Esophagus muscularis mucosa (tissue), 4 donors: ENCODE data around the gene IFT81. TPM values are rescaled to one million over a fixed set of nuclear protein-coding genes. Genes with fewer than 3 reads are reported as not detected.

Experiments used
- DNase-seq: peaks from one replicate; pipeline ENCODE4 v3.0.0-alpha.2; 2017; ENCODE audit errors: extremely low spot score
- H3K27ac ChIP-seq, 4 donors: fragments of 200-600 bp; sonication (generic); replicated peaks in 1 of 4; 1 replicate in 3 of 4; 2 replicates in 1 of 4; pipeline ENCODE4 v1.5.1; 2016 to 2019; ENCODE audit warnings: mild to moderate bottlenecking in 1 of 4
- H3K27me3 ChIP-seq, 4 donors: fragments of 200-600 bp; sonication (generic); one replicate each; pipeline versions ENCODE4 v1.5.1 to v1.6.0; 2016 to 2019
- H3K36me3 ChIP-seq, 4 donors: fragments of 200-600 bp; sonication (generic); one replicate each; pipeline ENCODE4 v1.5.1; 2016 to 2019
- H3K4me1 ChIP-seq, 4 donors: fragments of 200-600 bp; sonication (generic); one replicate each; pipeline ENCODE4 v1.5.1; 2016 to 2019
- H3K4me3 ChIP-seq, 4 donors: fragments of 200-600 bp; sonication (generic); 1 replicate in 2 of 4; 2 replicates in 2 of 4; pipeline ENCODE4 v1.5.1; 2016 to 2019; ENCODE audit warnings: mild to moderate bottlenecking in 4 of 4, moderate library complexity in 1 of 4
- H3K9me3 ChIP-seq, 4 donors: fragments of 200-600 bp; sonication (generic); 1 replicate in 3 of 4; 2 replicates in 1 of 4; pipeline ENCODE4 v1.5.1; 2016 to 2019
- CTCF ChIP-seq, 3 experiments: fragments of 200-600 bp in 2 of 3; fragments of 450-650 bp in 1 of 3; sonication (generic) in 2 of 3; IDR thresholded peaks; one replicate each; pipeline ENCODE4 v1.5.1; 2017 to 2019; ENCODE audit warnings: antibody characterized with exemption in 3 of 3, mild to moderate bottlenecking in 2 of 3, moderate library complexity in 1 of 3
- POLR2AphosphoS5 ChIP-seq, 2 donors: sonication (generic); formaldehyde crosslinking; IDR thresholded peaks; one replicate each; pipeline ENCODE4 v1.6.1; 2017; ENCODE audit warnings: antibody characterized with exemption in 2 of 2
- WGBS: methylation state at CpG from one replicate; pipeline ENCODE4 v1.1.5; 2018; 5-methylcytosine and 5-hydroxymethylcytosine counted together
- intact Hi-C: fragments of 100-400 bp; cut with DNase I; formaldehyde crosslinking; loops from one replicate; pipeline ENCODE4 v1.15.1; 2023
- total RNA-seq, 4 donors: library from RNA; depleted of rRNA; stranded (reverse); fragments of >200 nt; gene quantifications; one replicate each; pipeline versions ENCODE4 v1.1.0 to v1.2.1, GENCODE V29; 2016

IFT81 gene
- total RNA-seq, 4 donors from 2014 or later = 15.1 to 27.4 (median 15.9) TPM

- Histone ChIP-seq H3K9me3 (no peaks in the 10 kb centered on the region), H3K27me3 (no peaks in the 10 kb centered on the region), H3K36me3 (no peaks in the 10 kb centered on the region), H3K4me1 (peaks cover 45 to 59% (median 55%) of the 10 kb centered on the region in 4 donors), H3K4me3 (peak overlapping the region in 2 of 4 donors; percentile 8 to 21), H3K27ac (peak overlapping the region; percentile 62 to 76 (median 64))
- TF ChIP-seq POLR2AphosphoS5 (IDR thresholded peaks at IDR 0.05) = peak; percentile 37 to 42
- TF ChIP-seq CTCF (IDR thresholded peaks at IDR 0.05) = no peak
- intact Hi-C loops = loop anchor here (5.0 kb wide), 1 partner anchor 40 kb away; no protein-coding TSS in a partner anchor
- WGBS = 9% methylated on average over 9 of the region's 9 CpGs
- no peak for DNase-seq
Measured at GRCh38 chr12:110266980-110267620, 142.9 kb downstream of the IFT81 start.

Other genes starting within 250 kb of the IFT81 start
- 10 to 100 TPM; 37.0 to 47.7 (median 39.6) TPM for gene GLTP, start 243.8 kb upstream of the IFT81 start, total RNA-seq
- gene TCHP, start 224.1 kb upstream of the IFT81 start, total RNA-seq = 10 to 100 TPM; 17.1 to 31.6 (median 21.0) TPM
- gene GIT2, start 128.0 kb upstream of the IFT81 start, total RNA-seq = 10 to 100 TPM; 28.7 to 46.5 (median 36.2) TPM
- gene ANKRD13A, start 124.9 kb upstream of the IFT81 start, total RNA-seq = 100 to 1,000 TPM in 2 of 4 donors, 10 to 100 TPM in 2; 91.3 to 165 (median 124) TPM
- gene C12orf76, start 75.8 kb upstream of the IFT81 start, total RNA-seq = 10 to 100 TPM; 13.6 to 14.7 (median 13.9) TPM
- 100 to 1,000 TPM; 170 to 231 (median 177) TPM for gene ATP2A2, start 156.9 kb downstream of the IFT81 start, total RNA-seq